GM12878 (cell line): Measurements from ENCODE around the gene KCNQ1. TPM values are rescaled to one million over a fixed set of nuclear protein-coding genes. Genes with fewer than 3 reads are reported as not detected.

Experiments
- ATAC-seq: fragments of 200-7000 bp; cut with Tn5 transposase; 3 replicates; pipeline ENCODE4 v1.9.1; 2020; ENCODE audit warnings: mild to moderate bottlenecking, moderate library complexity
- BruUV-seq: library from RNA; stranded (reverse); fragments of 400-500 nt; replicated peaks from 2 replicates; lab custom pipeline; 2021; lab: Mats Ljungman, UMichigan
- CTCF ChIA-PET: fragments of 300-600 bp; sonication (Branson Sonifier 250); formaldehyde crosslinking; extraction: SDS; loops from one replicate; lab custom pipeline; 2021; ENCODE audit warnings: inconsistent platforms; lab: Yijun Ruan, JAX
- POLR2A ChIA-PET: fragments of 350-600 bp; formaldehyde crosslinking; extraction: SDS; loops from one replicate; lab custom pipeline; 2021; ENCODE audit warnings: inconsistent platforms; lab: Charles Lee
- RAD21 ChIA-PET: fragments of 300-600 bp; sonication (Branson Sonifier 250); formaldehyde crosslinking; loops from one replicate; lab custom pipeline; 2023; ENCODE audit warnings: antibody characterized with exemption; ENCODE audit not compliant: unreplicated experiment; lab: Charles Lee
- SMC1A ChIA-PET: fragments of 300-600 bp; sonication (Branson Sonifier 250); formaldehyde crosslinking; loops from one replicate; lab custom pipeline; 2023; ENCODE audit not compliant: unreplicated experiment, uncharacterized antibody; lab: Charles Lee
- DNase-seq: peaks from one replicate; pipeline ENCODE4 v3.0.0-alpha.2; 2011; ENCODE audit warnings: low read depth, low spot score
- FAIRE-seq: peaks from 3 replicates; lab custom pipeline; 2011; peaks lifted over from hg19 to GRCh38; lab: Jason Lieb, UNC
- H2AFZ ChIP-seq: 2 replicates; pipeline ENCODE4 v1.6.0; 2011; ENCODE audit warnings: low read depth, low read length, control low read depth; ENCODE audit not compliant: control insufficient read depth
- H3K27ac ChIP-seq: 2 replicates; pipeline ENCODE4 v1.5.1; 2011; ENCODE audit warnings: control low read depth; ENCODE audit not compliant: control insufficient read depth, insufficient read depth
- H3K27me3 ChIP-seq, 2 experiments: replicated peaks in 1 of 2; 2 replicates each; pipeline versions ENCODE4 v1.6.0 to v1.6.1; 2011; ENCODE audit warnings: low read length in 1 of 2; ENCODE audit not compliant: control insufficient read depth in 2 of 2, insufficient read depth in 2 of 2
- H3K36me3 ChIP-seq, 2 experiments: 2 replicates each; pipeline ENCODE4 v1.5.1; 2011; ENCODE audit warnings: low read length in 1 of 2; ENCODE audit not compliant: control insufficient read depth in 2 of 2, insufficient read depth in 2 of 2
- H3K4me1 ChIP-seq: 2 replicates; pipeline ENCODE4 v1.6.1; 2011; ENCODE audit warnings: mild to moderate bottlenecking, low read length, moderate library complexity, mixed read lengths; ENCODE audit not compliant: control insufficient read depth, insufficient read depth
- H3K4me2 ChIP-seq: 2 replicates; pipeline ENCODE4 v1.6.0; 2011; ENCODE audit warnings: control low read depth; ENCODE audit not compliant: control insufficient read depth, insufficient read depth
- H3K4me3 ChIP-seq: fragments of 200-600 bp; sonication (generic); 2 replicates; pipeline ENCODE4 v1.5.1; 2016
- H3K79me2 ChIP-seq: 2 replicates; pipeline ENCODE4 v1.6.0; 2011; ENCODE audit warnings: low read length; ENCODE audit not compliant: control insufficient read depth, insufficient read depth
- H3K9ac ChIP-seq: 2 replicates; pipeline ENCODE4 v1.8.0; 2011; ENCODE audit warnings: low read length, control low read depth, mixed read lengths; ENCODE audit not compliant: control insufficient read depth, insufficient read depth
- H3K9me3 ChIP-seq: replicated peaks from 3 replicates; pipeline ENCODE4 v1.5.1; 2011; ENCODE audit warnings: mild to moderate bottlenecking, low read length; ENCODE audit not compliant: control insufficient read depth, insufficient read depth
- H4K20me1 ChIP-seq: 2 replicates; pipeline ENCODE4 v1.6.0; 2011; ENCODE audit not compliant: control insufficient read depth, insufficient read depth
- BMI1 ChIP-seq: fragments of 450-650 bp; IDR thresholded peaks from 2 replicates; pipeline ENCODE4 v1.6.1; 2016; ENCODE audit warnings: mild to moderate bottlenecking, moderate library complexity, borderline replicate concordance
- CHD4 ChIP-seq: fragments of 200-600 bp; sonication (generic); IDR thresholded peaks from 2 replicates; pipeline ENCODE4 v1.6.1; 2016; ENCODE audit warnings: mild to moderate bottlenecking
- EP300 ChIP-seq, 2 experiments: fragments of 150-350 bp in 1 of 2; IDR thresholded peaks; 2 replicates each; pipeline ENCODE4 v1.6.1; 2011 to 2012; ENCODE audit warnings: low read depth in 2 of 2, low read length in 2 of 2, borderline replicate concordance in 1 of 2, improper control_type of control experiment in 1 of 2, inconsistent platforms in 1 of 2; ENCODE audit not compliant: control insufficient read depth in 1 of 2
- ESRRA ChIP-seq: IDR thresholded peaks from 2 replicates; pipeline ENCODE4 v1.6.1; 2012; ENCODE audit warnings: mild to moderate bottlenecking, low read length, improper control_type of control experiment
- NFIC ChIP-seq: IDR thresholded peaks from 2 replicates; pipeline ENCODE4 v1.6.1; 2012; ENCODE audit warnings: low read depth, mild to moderate bottlenecking, inconsistent platforms, low read length, moderate library complexity
- SIX5 ChIP-seq: IDR thresholded peaks from 2 replicates; pipeline ENCODE4 v1.6.1; 2011; ENCODE audit warnings: mild to moderate bottlenecking, low read depth, low read length, moderate library complexity; ENCODE audit not compliant: severe bottlenecking
- SUPT20H ChIP-seq: IDR thresholded peaks from 2 replicates; pipeline ENCODE4 v1.6.1; 2011; ENCODE audit warnings: low read depth, mild to moderate bottlenecking, low read length, moderate library complexity, borderline replicate concordance; ENCODE audit not compliant: control insufficient read depth
- ZBED1 ChIP-seq: IDR thresholded peaks from 2 replicates; pipeline ENCODE4 v1.6.1; 2016; ENCODE audit warnings: borderline replicate concordance
- ZNF622 ChIP-seq: fragments of 450-650 bp; IDR thresholded peaks from 2 replicates; pipeline ENCODE4 v1.6.1; 2017; ENCODE audit warnings: mild to moderate bottlenecking, inconsistent platforms
- WGBS: methylation state at CpG from one replicate; pipeline ENCODE4 v1.1.6; 2016; ENCODE audit warnings: low lambda C conversion rate; ENCODE audit not compliant: insufficient replicate concordance, insufficient coverage; ENCODE audit errors: missing lambda C conversion rate; 5-methylcytosine and 5-hydroxymethylcytosine counted together
- in situ Hi-C: fragments of 300-500 bp; cut with MboI; formaldehyde crosslinking; loops from 9 replicates; pipeline ENCODE4 v1.14.3; 2018; ENCODE audit warnings: mixed read lengths
- intact Hi-C: fragments of 100-400 bp; cut with micrococcal nuclease; formaldehyde crosslinking; loops from one replicate; pipeline ENCODE4 v1.14.2; 2022; ENCODE audit not compliant: unreplicated experiment
- polyA plus RNA-seq, 11 experiments: library from polyadenylated mRNA; depleted of rRNA in 4 of 11; unstranded in 6 of 11; stranded (reverse) in 5 of 11; fragments of >200 nt; fragmentation: Nextera tagmentation in 4 of 11; fragmentation: Illumina TruSeq in 1 of 11; extraction: Ambion mirVana in 4 of 11; extraction: Trizol in 1 of 11; gene quantifications; 1 replicate in 1 of 11; 2 replicates in 10 of 11; pipeline versions ENCODE4 v1.2.1 to v1.2.3, GENCODE V29; 2011 to 2016; ENCODE audit warnings: inconsistent platforms in 2 of 11, missing spikeins in 2 of 11, low read depth in 1 of 11
- total RNA-seq, 4 experiments: library from RNA; depleted of rRNA in 3 of 4; stranded (reverse); fragments of >200 nt in 3 of 4; fragmentation: Illumina TruSeq in 1 of 4; extraction: Trizol in 1 of 4; gene quantifications; 2 replicates each; pipeline versions ENCODE4 v1.2.1 to v1.2.3, GENCODE V29; 2013 to 2021

KCNQ1 gene
- total and polyA plus RNA-seq, 10 of the 15 experiments (the other 5 are each of a cell fraction or from before 2014, with no cell fraction given), result 0.03 to 0.15 (median 0.12) TPM; not detected in 7

DNA sequence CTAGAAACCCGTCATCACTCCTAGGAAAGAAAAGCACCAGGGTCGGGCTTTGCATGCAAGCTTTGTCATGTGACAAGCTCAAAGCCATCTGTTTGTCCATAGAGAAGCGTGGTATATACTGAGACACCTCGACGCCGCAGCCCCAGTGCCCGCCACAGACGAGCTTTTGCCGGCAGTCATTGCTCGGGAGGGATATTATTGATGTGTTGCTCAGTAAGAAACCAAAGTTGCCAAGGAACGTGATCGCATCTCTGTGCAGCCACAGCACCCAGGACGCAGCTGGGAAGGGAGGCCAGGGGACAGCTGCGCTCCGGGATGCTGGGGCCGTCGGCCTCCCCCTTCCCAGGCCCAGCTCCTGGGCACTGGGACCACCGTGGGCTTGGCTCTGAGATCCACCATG is 344.5 kb downstream of the KCNQ1 start:
- Histone ChIP-seq H3K4me3 (no peak overlapping the region), H2AFZ (no peak overlapping the region), H3K36me3 (no peaks in the 10 kb centered on the region), H3K4me1 (no peaks in the 10 kb centered on the region), H3K27me3 (no peaks in the 10 kb centered on the region; a peak in 1 of 4 replicates), H4K20me1 (no peaks in the 10 kb centered on the region), H3K9ac (no peak overlapping the region), H3K4me2 (no peak overlapping the region), H3K79me2 (no peaks in the 10 kb centered on the region), H3K27ac (no peak overlapping the region), H3K9me3 (no peaks in the 10 kb centered on the region)
- in situ Hi-C loops (no loop called here), intact Hi-C loops (no loop called here)
- CTCF ChIA-PET, result interaction anchor here (0.6 kb wide), 1 partner anchor 942 kb away, joined by 4 read pairs; no protein-coding TSS in a partner anchor
- ATAC-seq (no peak), FAIRE-seq (no peak), DNase-seq (no peak)
- POLR2A ChIA-PET, result no interaction called here
- no peak for TF ChIP-seq ZBED1
- TF ChIP-seq SIX5, result no peak
- no peak for TF ChIP-seq CHD4
- TF ChIP-seq SUPT20H, result no peak
- RAD21 ChIA-PET, result no interaction called here
- WGBS, result 48% methylated on average over 18 of the region's 18 CpGs
- SMC1A ChIA-PET, result no interaction called here
- BruUV-seq, result no TSS peak

- 34% methylated on average over 6 of the region's 6 CpGs for WGBS
- POLR2A ChIA-PET, result interaction anchor here (0.6 kb wide), 1 partner anchor 83 kb away, joined by 5 read pairs; no protein-coding TSS in a partner anchor
- no peak for DNase-seq
Observed at GRCh38 chr11:2789791-2790567, 345.2 kb downstream of the KCNQ1 start.

More at GRCh38 chr11:2789791-2790567, 345.2 kb downstream of the KCNQ1 start:
- Histone ChIP-seq H2AFZ (no peak overlapping the region), H3K9ac (no peak overlapping the region), H3K4me1 (no peaks in the 10 kb centered on the region), H3K27ac (no peak overlapping the region), H3K79me2 (no peaks in the 10 kb centered on the region), H3K4me2 (no peak overlapping the region), H4K20me1 (no peaks in the 10 kb centered on the region), H3K4me3 (no peak overlapping the region), H3K27me3 (no peaks in the 10 kb centered on the region; a peak in 1 of 4 replicates), H3K36me3 (no peaks in the 10 kb centered on the region), H3K9me3 (no peaks in the 10 kb centered on the region)
- no peak for FAIRE-seq
- SMC1A ChIA-PET, result no interaction called here
- ATAC-seq, result no peak
- no TSS peak for BruUV-seq
- RAD21 ChIA-PET, result no interaction called here
- TF ChIP-seq BMI1, result no peak
- no peak for TF ChIP-seq EP300 (IDR thresholded peaks at IDR 0.05; ENCODE audit: borderline replicate concordance in 1 of 2, control insufficient read depth in 1 of 2, low read depth in 2 of 2, low read length in 2 of 2)
- TF ChIP-seq ZNF622, result no peak
- no peak for TF ChIP-seq NFIC
- TF ChIP-seq ESRRA, result no peak
- CTCF ChIA-PET, result interaction anchor here (0.6 kb wide), 1 partner anchor 943 kb away, joined by 4 read pairs; no protein-coding TSS in a partner anchor
- in situ Hi-C loops, result no loop called here
- intact Hi-C loops, result no loop called here
